ENCODE data around the gene MMADHC. TPM values are rescaled to one million over a fixed set of nuclear protein-coding genes. Genes with fewer than 3 reads are reported as not detected.

The MMADHC gene
- total RNA-seq, 1 experiment from 2014 or later: 195 TPM

DNA sequence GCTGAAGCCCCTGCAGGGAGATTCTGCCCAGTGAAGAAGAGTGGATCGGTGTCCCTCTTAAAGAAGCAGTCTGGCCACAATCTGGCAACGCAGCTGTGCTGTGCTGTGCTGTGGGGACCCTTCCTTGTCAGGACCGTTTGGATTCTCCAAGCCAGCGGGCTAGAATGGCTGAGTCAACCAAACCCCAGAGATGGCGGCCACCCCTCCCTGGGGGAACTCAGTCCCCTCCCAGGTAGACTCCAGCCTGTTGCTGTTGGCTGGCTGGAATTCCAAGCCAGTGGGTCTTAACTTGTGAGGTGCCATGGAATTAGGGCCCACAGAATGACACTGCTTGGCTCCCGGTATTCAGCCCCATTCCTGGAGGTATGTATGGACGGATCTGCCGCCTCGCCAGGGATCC is 62.3 kb downstream of the MMADHC start:
- in situ Hi-C loops (cut with HindIII; ENCODE audit: low pct_unique_long_range_greater_than_20kb, low sequenced_read_pairs): no loop called here
- no peak for DNase-seq (ENCODE audit: low read depth)

Measured in Caki2 (cell line).